HEK293 (cell line): Measurements from ENCODE around the gene KARS1.

ENCODE experiments used
- CTCF ChIA-PET: fragments of 350-600 bp; formaldehyde crosslinking; extraction: SDS; loops from one replicate; lab custom pipeline; 2021; ENCODE audit warnings: antibody characterized with exemption; lab: Yijun Ruan, JAX
- POLR2A ChIA-PET: fragments of 300-600 bp; formaldehyde crosslinking; extraction: SDS; loops from one replicate; lab custom pipeline; 2020; ENCODE audit warnings: antibody characterized with exemption, inconsistent platforms; lab: Yijun Ruan, JAX
- H3K27ac ChIP-seq: fragments of 200-500 bp; sonication (Bioruptor generic); 2 replicates; pipeline ENCODE4 v1.5.1; 2014; ENCODE audit warnings: low read depth, low read length, control low read depth, inconsistent platforms; ENCODE audit errors: extremely low read depth
- H3K36me3 ChIP-seq, 2 experiments: fragments of 200-500 bp in 1 of 2; sonication (Bioruptor generic) in 1 of 2; 1 replicate in 1 of 2; 2 replicates in 1 of 2; pipeline ENCODE4 v1.5.1; 2014 to 2017; ENCODE audit warnings: inconsistent platforms in 2 of 2, low read length in 2 of 2; ENCODE audit not compliant: control insufficient read depth in 2 of 2, insufficient read depth in 1 of 2
- H3K4me1 ChIP-seq: fragments of 200-500 bp; sonication (Bioruptor generic); 2 replicates; pipeline ENCODE4 v1.5.1; 2014; ENCODE audit warnings: mild to moderate bottlenecking, low read length, inconsistent platforms; ENCODE audit not compliant: control insufficient read depth, insufficient read depth
- H3K4me3 ChIP-seq: 2 replicates; pipeline ENCODE4 v1.5.1; 2011; ENCODE audit warnings: low read depth, mild to moderate bottlenecking, control low read depth, low read length, moderate library complexity
- H3K9me3 ChIP-seq: fragments of 200-500 bp; sonication (Bioruptor generic); 2 replicates; pipeline ENCODE4 v1.5.1; 2014; ENCODE audit warnings: low read depth, low read length, inconsistent platforms; ENCODE audit not compliant: control insufficient read depth, insufficient read depth
- BCL11A ChIP-seq: fragments of 450-650 bp; formaldehyde crosslinking; IDR thresholded peaks from 2 replicates; pipeline ENCODE4 v1.5.1; 2016; ENCODE audit warnings: low read depth, missing biosample characterization, missing genetic modification characterization
- GLIS1 ChIP-seq: fragments of 450-650 bp; formaldehyde crosslinking; IDR thresholded peaks from 2 replicates; pipeline ENCODE4 v1.5.1; 2016; ENCODE audit warnings: missing biosample characterization, missing genetic modification characterization
- KLF7 ChIP-seq: fragments of 450-650 bp; formaldehyde crosslinking; IDR thresholded peaks from 2 replicates; pipeline ENCODE4 v1.5.1; 2016; ENCODE audit warnings: missing biosample characterization, missing genetic modification characterization, borderline replicate concordance
- MEIS1 ChIP-seq: sonication (generic); formaldehyde crosslinking; IDR thresholded peaks from 2 replicates; pipeline ENCODE4 v1.8.1; 2022; ENCODE audit warnings: missing genetic modification reagents, mild to moderate bottlenecking, borderline replicate concordance
- OVOL3 ChIP-seq: fragments of 450-650 bp; formaldehyde crosslinking; IDR thresholded peaks from 2 replicates; pipeline ENCODE4 v1.5.1; 2016; ENCODE audit warnings: missing biosample characterization, missing genetic modification characterization
- SETDB1 ChIP-seq: IDR thresholded peaks from one replicate; pipeline ENCODE4 v1.6.1; 2017; ENCODE audit warnings: mild to moderate bottlenecking, low read length, moderate library complexity, mixed read lengths; ENCODE audit not compliant: insufficient read length
- TCF7L2 ChIP-seq: IDR thresholded peaks from 2 replicates; pipeline ENCODE4 v1.6.1; 2011; ENCODE audit warnings: low read depth, mild to moderate bottlenecking, inconsistent platforms, low read length, moderate library complexity, borderline replicate concordance
- YY1 ChIP-seq: fragments of 450-650 bp; formaldehyde crosslinking; IDR thresholded peaks from 2 replicates; pipeline ENCODE4 v1.5.1; 2018; ENCODE audit warnings: missing biosample characterization, missing genetic modification characterization
- ZIC2 ChIP-seq: fragments of 450-650 bp; formaldehyde crosslinking; IDR thresholded peaks from 2 replicates; pipeline ENCODE4 v1.5.1; 2016; ENCODE audit warnings: missing biosample characterization, missing genetic modification characterization
- ZNF10 ChIP-seq: fragments of 450-650 bp; formaldehyde crosslinking; IDR thresholded peaks from 2 replicates; pipeline ENCODE4 v1.5.1; 2017; ENCODE audit warnings: missing biosample characterization, missing genetic modification characterization
- ZNF121 ChIP-seq: fragments of 450-650 bp; formaldehyde crosslinking; IDR thresholded peaks from 2 replicates; pipeline ENCODE4 v1.5.1; 2016; ENCODE audit warnings: missing biosample characterization, missing genetic modification characterization
- ZNF23 ChIP-seq: fragments of 450-650 bp; formaldehyde crosslinking; IDR thresholded peaks from 2 replicates; pipeline ENCODE4 v1.5.1; 2016; ENCODE audit warnings: missing biosample characterization, missing genetic modification characterization, borderline replicate concordance
- ZNF248 ChIP-seq: fragments of 450-650 bp; formaldehyde crosslinking; IDR thresholded peaks from 2 replicates; pipeline ENCODE4 v1.5.1; 2017; ENCODE audit warnings: missing biosample characterization, missing genetic modification characterization
- ZNF292 ChIP-seq: fragments of 450-650 bp; formaldehyde crosslinking; IDR thresholded peaks from 2 replicates; pipeline ENCODE4 v1.5.1; 2016; ENCODE audit warnings: low read depth, missing biosample characterization, missing genetic modification characterization, borderline replicate concordance
- ZNF350 ChIP-seq: fragments of 450-650 bp; formaldehyde crosslinking; IDR thresholded peaks from 2 replicates; pipeline ENCODE4 v1.5.0; 2017; ENCODE audit warnings: missing biosample characterization, mild to moderate bottlenecking, missing genetic modification characterization
- ZNF354C ChIP-seq: fragments of 450-650 bp; formaldehyde crosslinking; IDR thresholded peaks from 2 replicates; pipeline ENCODE4 v1.5.1; 2016; ENCODE audit warnings: missing biosample characterization, missing genetic modification characterization, low read depth, borderline replicate concordance
- ZNF501 ChIP-seq: fragments of 450-650 bp; formaldehyde crosslinking; IDR thresholded peaks from 2 replicates; pipeline ENCODE4 v1.5.1; 2016; ENCODE audit warnings: missing biosample characterization, missing genetic modification characterization
- ZNF548 ChIP-seq: fragments of 450-650 bp; formaldehyde crosslinking; IDR thresholded peaks from 2 replicates; pipeline ENCODE4 v1.5.1; 2016; ENCODE audit warnings: missing biosample characterization, missing genetic modification characterization
- ZNF621 ChIP-seq: fragments of 450-650 bp; formaldehyde crosslinking; IDR thresholded peaks from 2 replicates; pipeline ENCODE4 v1.5.1; 2017; ENCODE audit warnings: missing biosample characterization, missing genetic modification characterization
- ZNF626 ChIP-seq: fragments of 450-650 bp; sonication (Bioruptor Pico); formaldehyde crosslinking; IDR thresholded peaks from 2 replicates; pipeline ENCODE4 v1.5.1; 2018; ENCODE audit warnings: missing biosample characterization, missing genetic modification characterization, inconsistent platforms
- ZNF629 ChIP-seq: fragments of 450-650 bp; formaldehyde crosslinking; IDR thresholded peaks from 2 replicates; pipeline ENCODE4 v1.5.1; 2017; ENCODE audit warnings: missing biosample characterization, missing genetic modification characterization
- ZNF785 ChIP-seq: fragments of 450-650 bp; formaldehyde crosslinking; IDR thresholded peaks from 2 replicates; pipeline ENCODE4 v1.5.1; 2016; ENCODE audit warnings: missing biosample characterization, missing genetic modification characterization
- ZNF843 ChIP-seq: fragments of 450-650 bp; formaldehyde crosslinking; IDR thresholded peaks from 2 replicates; pipeline ENCODE4 v1.5.1; 2016; ENCODE audit warnings: missing biosample characterization, missing genetic modification characterization
- ZSCAN30 ChIP-seq: fragments of 450-650 bp; IDR thresholded peaks from 2 replicates; pipeline ENCODE4 v1.5.1; 2018; ENCODE audit warnings: missing biosample characterization, mild to moderate bottlenecking, missing genetic modification characterization, moderate library complexity
- TF ChIP-seq, protein P1 (sequence below): fragments of 450-650 bp; formaldehyde crosslinking; IDR thresholded peaks from 2 replicates; pipeline ENCODE4 v1.5.1; 2016; ENCODE audit warnings: missing biosample characterization, missing genetic modification characterization
- TF ChIP-seq, protein P2 (sequence below): fragments of 450-650 bp; IDR thresholded peaks from 2 replicates; pipeline ENCODE4 v1.5.1; 2018; ENCODE audit warnings: missing biosample characterization, missing genetic modification characterization
- TF ChIP-seq, protein P3 (sequence below): fragments of 450-650 bp; formaldehyde crosslinking; IDR thresholded peaks from 2 replicates; pipeline ENCODE4 v1.5.1; 2017; ENCODE audit warnings: missing biosample characterization, missing genetic modification characterization
- TF ChIP-seq, protein P4 (sequence below): fragments of 450-650 bp; formaldehyde crosslinking; IDR thresholded peaks from 2 replicates; pipeline ENCODE4 v1.5.1; 2016; ENCODE audit warnings: missing biosample characterization, missing genetic modification characterization, borderline replicate concordance

Gene KARS1

DNA sequence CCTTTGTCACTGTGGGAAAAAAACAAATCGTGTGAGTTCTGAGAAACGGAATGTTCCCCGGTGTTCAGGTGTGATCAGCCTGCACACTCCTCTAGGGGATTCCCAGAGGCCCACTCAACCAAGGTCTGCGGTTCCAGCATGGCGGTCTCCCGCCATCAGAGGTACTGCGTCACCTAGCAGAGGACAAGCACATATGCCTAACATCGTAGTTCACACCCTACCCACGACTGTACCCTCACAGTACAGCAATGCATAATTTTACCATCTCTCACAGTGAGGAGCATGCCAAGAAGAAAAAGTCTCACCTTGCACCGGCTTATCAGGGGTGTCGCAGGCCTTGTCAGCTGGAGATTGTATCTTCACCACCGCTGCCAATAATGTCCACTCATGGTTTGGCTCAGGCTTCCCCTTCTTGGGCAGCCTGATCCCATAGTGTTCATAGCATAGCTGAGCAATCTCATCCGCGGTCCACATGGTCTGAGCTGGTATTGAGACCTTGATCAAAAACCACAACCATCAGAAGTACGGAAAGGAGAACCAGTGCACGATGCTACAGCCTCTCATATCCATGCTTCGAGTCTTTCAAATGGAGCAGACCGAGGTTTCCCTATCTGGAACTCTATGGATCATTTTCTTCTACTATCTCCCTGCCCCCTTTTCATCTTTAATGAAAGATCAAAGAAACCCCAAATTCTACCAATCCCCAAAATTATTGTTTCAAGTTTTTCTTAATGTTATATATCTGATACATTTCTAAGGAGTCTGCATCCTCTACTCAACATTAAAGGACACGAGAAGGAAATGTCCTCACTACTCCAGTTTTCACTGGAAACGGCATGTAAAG, 26.9 kb downstream of the KARS1 start:
- H3K4me3 ChIP-seq, result no peak overlapping the region
- H3K27ac ChIP-seq, result no peak overlapping the region
- TF ChIP-seq ZNF843 (tag by site-specific recombination) (no peak), MEIS1 (CRISPR knock-in tag) (no peak), ZNF621 (tag by site-specific recombination) (no peak), ZSCAN30 (tag by site-specific recombination) (no peak), ZNF121 (tag by site-specific recombination) (no peak), ZNF626 (tag by site-specific recombination) (no peak), KLF7 (tag by site-specific recombination) (no peak), OVOL3 (tag by site-specific recombination) (no peak), ZNF501 (tag by site-specific recombination) (no peak), ZNF354C (tag by site-specific recombination) (no peak)
- TF ChIP-seq, protein P1, sequence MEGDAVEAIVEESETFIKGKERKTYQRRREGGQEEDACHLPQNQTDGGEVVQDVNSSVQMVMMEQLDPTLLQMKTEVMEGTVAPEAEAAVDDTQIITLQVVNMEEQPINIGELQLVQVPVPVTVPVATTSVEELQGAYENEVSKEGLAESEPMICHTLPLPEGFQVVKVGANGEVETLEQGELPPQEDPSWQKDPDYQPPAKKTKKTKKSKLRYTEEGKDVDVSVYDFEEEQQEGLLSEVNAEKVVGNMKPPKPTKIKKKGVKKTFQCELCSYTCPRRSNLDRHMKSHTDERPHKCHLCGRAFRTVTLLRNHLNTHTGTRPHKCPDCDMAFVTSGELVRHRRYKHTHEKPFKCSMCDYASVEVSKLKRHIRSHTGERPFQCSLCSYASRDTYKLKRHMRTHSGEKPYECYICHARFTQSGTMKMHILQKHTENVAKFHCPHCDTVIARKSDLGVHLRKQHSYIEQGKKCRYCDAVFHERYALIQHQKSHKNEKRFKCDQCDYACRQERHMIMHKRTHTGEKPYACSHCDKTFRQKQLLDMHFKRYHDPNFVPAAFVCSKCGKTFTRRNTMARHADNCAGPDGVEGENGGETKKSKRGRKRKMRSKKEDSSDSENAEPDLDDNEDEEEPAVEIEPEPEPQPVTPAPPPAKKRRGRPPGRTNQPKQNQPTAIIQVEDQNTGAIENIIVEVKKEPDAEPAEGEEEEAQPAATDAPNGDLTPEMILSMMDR (tag by site-specific recombination), result no peak
- TF ChIP-seq, protein P2, sequence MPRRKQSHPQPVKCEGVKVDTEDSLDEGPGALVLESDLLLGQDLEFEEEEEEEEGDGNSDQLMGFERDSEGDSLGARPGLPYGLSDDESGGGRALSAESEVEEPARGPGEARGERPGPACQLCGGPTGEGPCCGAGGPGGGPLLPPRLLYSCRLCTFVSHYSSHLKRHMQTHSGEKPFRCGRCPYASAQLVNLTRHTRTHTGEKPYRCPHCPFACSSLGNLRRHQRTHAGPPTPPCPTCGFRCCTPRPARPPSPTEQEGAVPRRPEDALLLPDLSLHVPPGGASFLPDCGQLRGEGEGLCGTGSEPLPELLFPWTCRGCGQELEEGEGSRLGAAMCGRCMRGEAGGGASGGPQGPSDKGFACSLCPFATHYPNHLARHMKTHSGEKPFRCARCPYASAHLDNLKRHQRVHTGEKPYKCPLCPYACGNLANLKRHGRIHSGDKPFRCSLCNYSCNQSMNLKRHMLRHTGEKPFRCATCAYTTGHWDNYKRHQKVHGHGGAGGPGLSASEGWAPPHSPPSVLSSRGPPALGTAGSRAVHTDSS, result no peak
- peaks cover 31 to 52% of the 10 kb centered on the region in 2 experiments for H3K36me3 ChIP-seq
- POLR2A ChIA-PET, result interaction anchor here (1.1 to 2.9 kb wide), 2 partner anchors 11 to 104 kb away, joined by 3 to 9 read pairs; no protein-coding TSS in a partner anchor
- H3K9me3 ChIP-seq, result no peaks in the 10 kb centered on the region
- peaks cover 6% of the 10 kb centered on the region; the same call in 1 of the 2 replicates for H3K4me1 ChIP-seq
- CTCF ChIA-PET, result interaction anchor here (0.7 to 2.8 kb wide), 4 partner anchors 18 to 169 kb away, joined by 3 to 21 read pairs (median 4); no protein-coding TSS in a partner anchor

DNA sequence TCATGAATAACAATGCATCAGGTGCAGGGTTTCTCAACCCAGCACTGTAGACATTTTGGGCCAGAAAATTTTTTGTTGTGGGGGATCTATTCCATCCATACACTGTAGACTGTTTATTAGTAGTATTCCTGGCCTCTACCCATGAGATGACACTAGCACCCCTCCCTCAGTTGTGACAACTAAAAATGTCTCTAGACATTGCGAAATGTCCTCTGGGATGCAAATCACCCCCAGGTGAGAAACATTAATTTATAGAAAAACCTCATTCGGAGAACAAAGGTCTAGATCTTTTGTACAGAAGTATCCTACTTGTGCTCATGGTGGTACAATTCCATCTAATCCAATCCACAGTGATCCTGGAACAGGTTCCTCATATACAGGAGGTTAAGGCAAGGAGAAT, 28.7 kb downstream of the KARS1 start:
- ChIA-PET CTCF (no interaction called here), POLR2A (no interaction called here)
- H3K9me3 ChIP-seq, result no peaks in the 10 kb centered on the region
- peaks cover 34 to 69% of the 10 kb centered on the region in 2 experiments for H3K36me3 ChIP-seq
- peaks cover 6% of the 10 kb centered on the region; the same call in 1 of the 2 replicates for H3K4me1 ChIP-seq
- H3K27ac ChIP-seq, result no peak overlapping the region
- H3K4me3 ChIP-seq, result no peak overlapping the region
- TF ChIP-seq ZNF785 (no peak), YY1 (tag by site-specific recombination) (no peak), ZNF10 (no peak), MEIS1 (CRISPR knock-in tag) (no peak), ZSCAN30 (tag by site-specific recombination) (no peak), ZNF548 (tag by site-specific recombination) (no peak), BCL11A (tag by site-specific recombination) (no peak), ZNF629 (no peak), ZNF350 (tag by site-specific recombination) (no peak), ZNF292 (tag by site-specific recombination) (no peak), ZIC2 (tag by site-specific recombination) (no peak), GLIS1 (tag by site-specific recombination) (no peak), ZNF248 (tag by site-specific recombination) (no peak), SETDB1 (no peak), TCF7L2 (no peak), ZNF23 (tag by site-specific recombination) (no peak)
- TF ChIP-seq, protein P3, sequence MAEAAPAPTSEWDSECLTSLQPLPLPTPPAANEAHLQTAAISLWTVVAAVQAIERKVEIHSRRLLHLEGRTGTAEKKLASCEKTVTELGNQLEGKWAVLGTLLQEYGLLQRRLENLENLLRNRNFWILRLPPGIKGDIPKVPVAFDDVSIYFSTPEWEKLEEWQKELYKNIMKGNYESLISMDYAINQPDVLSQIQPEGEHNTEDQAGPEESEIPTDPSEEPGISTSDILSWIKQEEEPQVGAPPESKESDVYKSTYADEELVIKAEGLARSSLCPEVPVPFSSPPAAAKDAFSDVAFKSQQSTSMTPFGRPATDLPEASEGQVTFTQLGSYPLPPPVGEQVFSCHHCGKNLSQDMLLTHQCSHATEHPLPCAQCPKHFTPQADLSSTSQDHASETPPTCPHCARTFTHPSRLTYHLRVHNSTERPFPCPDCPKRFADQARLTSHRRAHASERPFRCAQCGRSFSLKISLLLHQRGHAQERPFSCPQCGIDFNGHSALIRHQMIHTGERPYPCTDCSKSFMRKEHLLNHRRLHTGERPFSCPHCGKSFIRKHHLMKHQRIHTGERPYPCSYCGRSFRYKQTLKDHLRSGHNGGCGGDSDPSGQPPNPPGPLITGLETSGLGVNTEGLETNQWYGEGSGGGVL (tag by site-specific recombination), result no peak
- TF ChIP-seq, protein P4, sequence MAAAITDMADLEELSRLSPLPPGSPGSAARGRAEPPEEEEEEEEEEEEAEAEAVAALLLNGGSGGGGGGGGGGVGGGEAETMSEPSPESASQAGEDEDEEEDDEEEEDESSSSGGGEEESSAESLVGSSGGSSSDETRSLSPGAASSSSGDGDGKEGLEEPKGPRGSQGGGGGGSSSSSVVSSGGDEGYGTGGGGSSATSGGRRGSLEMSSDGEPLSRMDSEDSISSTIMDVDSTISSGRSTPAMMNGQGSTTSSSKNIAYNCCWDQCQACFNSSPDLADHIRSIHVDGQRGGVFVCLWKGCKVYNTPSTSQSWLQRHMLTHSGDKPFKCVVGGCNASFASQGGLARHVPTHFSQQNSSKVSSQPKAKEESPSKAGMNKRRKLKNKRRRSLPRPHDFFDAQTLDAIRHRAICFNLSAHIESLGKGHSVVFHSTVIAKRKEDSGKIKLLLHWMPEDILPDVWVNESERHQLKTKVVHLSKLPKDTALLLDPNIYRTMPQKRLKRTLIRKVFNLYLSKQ, result no peak
